NCI-H460 (cell line): Measurements from ENCODE around the gene SEC31B. TPM values are rescaled to one million over a fixed set of nuclear protein-coding genes. Genes with fewer than 3 reads are reported as not detected.

Source experiments
- DNase-seq: peaks from one replicate; pipeline ENCODE4 v3.0.0-alpha.2; 2016; ENCODE audit warnings: low read depth; ENCODE audit errors: extremely low read depth
- total RNA-seq: library from RNA; depleted of rRNA; stranded (reverse); fragments of >200 nt; shearing (Covaris generic); gene quantifications from 2 replicates; pipeline ENCODE4 v1.2.3, GENCODE V29; 2014

SEC31B gene
- total RNA-seq, 1 experiment from 2014 or later = 2.6 TPM

DNA sequence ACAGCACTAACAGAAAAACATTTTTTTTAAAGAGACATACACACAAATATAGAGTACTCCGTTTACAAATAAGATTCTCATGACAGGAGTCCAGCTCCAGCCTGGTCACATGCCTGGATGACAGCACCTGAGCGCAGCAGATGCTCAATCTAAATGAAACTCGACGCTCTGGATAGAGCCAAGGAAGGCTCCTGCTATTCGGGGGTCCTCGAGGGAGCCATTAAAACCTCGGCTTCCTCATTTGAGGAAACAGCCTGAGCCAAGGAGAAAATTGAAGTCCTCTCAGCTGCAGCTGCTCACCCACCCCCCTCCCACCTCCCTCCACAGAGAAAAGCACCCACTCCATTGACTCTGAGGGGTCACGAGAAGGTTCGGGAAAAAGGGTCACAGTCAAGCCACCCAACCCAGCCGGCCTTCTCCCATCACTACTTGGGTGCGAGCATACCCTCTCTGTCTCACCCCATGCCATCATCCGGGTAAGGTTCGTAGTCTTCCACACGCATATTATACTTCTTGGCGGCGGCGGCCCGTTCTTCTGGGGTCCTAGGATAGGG lies 9.3 kb upstream of the SEC31B start:
- no peak for DNase-seq

DNA sequence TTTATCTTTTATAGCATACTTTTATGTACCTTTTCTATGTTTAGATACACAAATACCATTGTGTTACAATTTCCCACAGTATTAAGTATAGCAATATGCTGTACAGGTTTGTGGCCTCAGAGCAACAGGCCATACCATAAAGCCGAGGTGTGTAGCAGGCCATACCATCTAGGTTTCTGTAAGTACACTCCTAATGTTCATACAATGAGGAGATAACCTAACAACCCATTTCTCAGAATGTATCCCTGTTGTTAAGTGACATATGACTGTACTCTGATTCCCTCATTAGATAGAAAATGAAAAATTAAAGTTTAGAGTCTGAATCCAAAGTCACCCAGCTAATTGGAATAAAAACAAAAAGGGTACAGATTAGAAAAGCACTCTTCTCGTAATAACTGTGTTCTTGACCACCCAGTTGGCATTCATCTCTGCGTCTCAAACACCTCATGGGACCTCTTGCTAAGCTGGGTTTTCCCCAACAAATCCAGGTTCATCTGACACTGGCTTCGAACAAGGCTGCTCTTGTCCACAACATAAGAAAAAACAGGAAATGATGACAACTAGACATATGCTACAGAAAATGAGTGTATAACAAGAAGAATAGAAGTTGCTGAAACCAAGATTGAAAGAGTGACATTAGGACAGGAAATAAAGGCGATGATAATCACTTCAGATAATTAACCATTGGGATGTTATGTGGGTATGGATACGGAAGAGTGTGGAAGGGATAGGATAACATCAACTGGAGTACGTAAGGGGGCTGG lies 8.6 kb upstream of the SEC31B start:
- no peak for DNase-seq

DNA sequence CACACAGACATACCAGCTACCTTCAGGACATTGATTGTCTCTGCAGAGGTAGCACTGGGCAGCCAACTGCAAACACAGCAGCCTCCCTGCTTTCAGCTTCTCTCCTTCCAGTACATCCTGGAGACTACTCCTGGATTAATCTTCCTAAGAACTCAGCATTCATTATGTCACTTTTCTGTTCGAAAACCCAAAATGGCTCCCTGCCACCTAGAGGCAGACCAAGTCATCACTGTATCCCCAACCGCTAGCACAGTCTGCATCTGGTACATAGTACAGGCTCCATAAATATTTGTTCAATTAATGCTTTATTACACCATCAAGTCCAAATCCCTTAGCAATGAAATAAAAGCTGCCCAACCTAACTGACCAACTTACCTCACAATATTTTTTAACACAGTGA lies 5.0 kb upstream of the SEC31B start:
- no peak for DNase-seq

DNA sequence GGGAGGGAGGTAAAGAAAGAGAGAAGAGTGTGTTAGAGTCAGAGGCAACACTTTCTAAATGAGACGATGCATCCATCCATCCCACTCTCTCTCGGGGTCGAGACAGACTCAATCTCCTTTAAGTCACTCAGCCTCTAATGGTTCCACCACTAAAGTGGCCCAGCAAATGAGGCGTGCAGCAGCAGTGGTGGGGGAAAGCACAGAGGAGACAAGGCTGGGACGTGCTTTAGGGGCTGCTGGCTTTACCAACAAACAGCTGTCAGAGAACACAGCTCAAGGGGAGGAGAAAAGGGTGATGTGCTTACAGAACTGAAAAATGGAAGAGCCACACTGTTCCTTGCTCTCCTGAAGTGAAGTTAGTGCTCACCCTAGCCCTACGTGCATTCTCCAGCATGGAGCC lies 4.5 kb upstream of the SEC31B start:
- DNase-seq = no peak

DNA sequence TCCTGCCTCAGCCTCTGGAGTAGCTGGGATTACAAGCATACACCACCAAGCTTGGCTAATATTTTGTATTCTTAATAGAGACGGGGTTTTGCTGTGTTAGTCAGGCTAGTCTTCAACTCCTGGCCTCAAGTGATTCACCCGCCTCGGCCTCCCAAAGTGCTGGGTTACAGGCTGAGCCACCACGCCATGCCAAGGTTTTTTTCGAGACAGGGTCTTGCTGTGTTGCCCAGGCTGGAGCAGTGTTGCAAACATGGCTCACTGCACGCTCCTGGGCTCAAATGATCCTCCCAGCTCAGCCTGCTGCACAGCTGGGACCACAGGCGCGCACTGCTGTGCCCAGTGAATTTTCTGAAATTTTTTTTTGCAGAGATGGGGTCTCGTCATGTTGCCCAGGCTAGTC lies 3.3 kb upstream of the SEC31B start:
- DNase-seq = no peak

DNA sequence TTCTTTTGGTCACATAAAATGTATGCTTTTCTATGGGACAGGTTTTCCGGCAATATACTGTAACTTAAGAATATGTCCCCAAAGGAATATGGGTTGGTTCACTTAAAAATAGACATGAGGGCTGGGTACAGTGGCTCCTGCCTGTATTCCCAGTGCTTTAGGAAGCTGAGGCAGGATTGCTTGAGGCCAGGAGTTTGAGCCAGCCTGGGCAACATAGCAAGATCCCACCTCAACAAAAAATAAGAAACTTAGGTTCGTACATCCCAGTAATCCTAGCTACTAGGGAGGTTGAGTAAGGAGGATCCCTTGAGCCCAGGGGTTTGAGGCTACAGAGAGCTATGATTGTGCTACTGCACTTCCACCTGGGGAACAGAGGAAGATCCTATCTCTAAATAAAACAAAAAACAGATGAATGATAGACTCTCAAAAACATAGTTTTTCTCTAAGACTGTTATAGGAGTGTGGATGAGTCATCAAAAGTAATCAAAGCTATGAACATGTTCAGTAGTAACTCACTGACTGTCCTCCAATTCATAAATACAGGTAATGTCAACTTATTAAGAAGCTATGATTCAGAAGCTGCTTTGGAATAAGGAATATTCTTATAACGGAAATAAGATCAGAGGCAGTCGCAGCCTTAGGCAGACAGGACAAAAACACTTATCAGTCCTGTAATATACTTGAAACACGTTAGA lies 2.6 kb upstream of the SEC31B start:
- DNase-seq = no peak

DNA sequence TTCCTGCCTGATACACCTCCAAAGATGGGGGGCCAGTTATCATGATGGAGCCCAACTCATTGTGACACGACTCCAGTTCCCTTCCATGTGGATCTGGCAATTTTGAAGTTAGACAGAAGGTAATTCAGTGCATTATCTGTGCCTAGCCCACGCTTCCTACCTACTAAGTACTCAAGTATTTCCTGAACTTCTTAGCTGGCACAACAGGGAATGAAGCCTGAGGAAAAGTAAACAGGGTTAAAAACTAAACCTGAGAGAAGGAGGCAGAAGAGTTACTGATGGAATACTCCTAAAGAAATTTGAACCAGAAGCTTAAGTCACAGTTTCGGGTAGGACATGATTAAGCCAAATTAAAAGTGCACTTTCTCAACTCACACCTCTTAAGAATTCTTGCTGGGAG lies 1.1 kb upstream of the SEC31B start:
- DNase-seq = no peak

DNA sequence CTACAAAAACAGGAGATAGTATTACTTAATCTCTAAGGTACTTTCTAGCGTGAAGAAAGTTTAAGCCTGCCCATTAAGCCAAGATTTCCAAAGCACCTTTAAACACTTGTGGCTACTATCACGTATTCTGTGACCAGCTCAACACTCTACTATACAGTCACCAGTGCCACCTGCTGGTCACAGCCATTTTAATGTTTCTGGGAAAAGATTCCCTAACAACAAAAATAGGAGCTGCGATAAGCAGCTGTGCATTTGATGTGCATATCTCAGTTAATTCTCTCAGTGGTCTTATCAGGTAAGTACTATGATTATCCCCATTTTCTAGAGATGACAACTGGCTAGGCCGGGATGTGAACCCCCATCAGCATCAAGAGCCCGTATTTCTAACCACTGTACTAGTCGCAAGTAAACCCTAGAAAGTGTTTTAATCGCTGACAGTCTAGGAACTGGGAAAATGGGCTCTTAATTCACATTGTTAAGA lies 860 bp downstream of the SEC31B start:
- peak; percentile 68 for DNase-seq

DNA sequence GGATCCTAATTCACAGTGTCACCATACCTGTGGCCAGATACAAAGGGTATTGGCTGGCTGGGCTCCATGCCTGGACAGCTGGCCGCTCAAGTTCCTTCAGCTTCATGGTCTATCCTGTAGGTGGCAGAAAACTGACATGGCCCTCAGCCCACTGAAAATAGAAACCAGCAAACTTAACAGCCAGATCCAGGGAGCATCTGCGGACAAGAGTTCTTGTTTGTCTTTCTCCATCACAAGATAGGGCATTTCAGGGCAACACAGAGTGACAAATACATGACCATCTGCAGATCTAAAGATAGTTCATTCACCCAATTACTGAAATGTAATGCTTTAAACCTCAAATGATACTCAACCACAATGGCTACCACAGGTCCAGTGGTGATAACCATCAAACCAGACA lies 2.8 kb downstream of the SEC31B start:
- DNase-seq = no peak

DNA sequence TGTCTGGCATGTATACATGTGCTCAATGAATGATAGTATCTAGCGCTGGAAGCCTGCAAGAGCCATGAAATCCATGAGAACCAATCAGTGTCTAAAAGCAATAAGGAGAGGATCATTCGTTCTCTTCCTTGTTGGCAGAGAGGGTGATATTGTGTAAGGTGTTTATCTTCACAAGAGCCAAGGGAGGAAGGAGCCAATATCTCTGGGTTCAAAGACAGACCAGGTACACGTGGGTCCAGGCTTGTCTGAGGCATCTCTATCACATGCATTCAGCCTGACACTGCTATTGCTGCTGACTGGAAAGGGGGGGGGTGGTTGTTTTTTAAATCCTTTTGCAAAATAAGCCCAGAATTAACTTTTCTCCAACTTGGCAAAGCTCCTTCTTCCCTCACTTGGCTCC lies 4.0 kb downstream of the SEC31B start:
- DNase-seq = no peak

DNA sequence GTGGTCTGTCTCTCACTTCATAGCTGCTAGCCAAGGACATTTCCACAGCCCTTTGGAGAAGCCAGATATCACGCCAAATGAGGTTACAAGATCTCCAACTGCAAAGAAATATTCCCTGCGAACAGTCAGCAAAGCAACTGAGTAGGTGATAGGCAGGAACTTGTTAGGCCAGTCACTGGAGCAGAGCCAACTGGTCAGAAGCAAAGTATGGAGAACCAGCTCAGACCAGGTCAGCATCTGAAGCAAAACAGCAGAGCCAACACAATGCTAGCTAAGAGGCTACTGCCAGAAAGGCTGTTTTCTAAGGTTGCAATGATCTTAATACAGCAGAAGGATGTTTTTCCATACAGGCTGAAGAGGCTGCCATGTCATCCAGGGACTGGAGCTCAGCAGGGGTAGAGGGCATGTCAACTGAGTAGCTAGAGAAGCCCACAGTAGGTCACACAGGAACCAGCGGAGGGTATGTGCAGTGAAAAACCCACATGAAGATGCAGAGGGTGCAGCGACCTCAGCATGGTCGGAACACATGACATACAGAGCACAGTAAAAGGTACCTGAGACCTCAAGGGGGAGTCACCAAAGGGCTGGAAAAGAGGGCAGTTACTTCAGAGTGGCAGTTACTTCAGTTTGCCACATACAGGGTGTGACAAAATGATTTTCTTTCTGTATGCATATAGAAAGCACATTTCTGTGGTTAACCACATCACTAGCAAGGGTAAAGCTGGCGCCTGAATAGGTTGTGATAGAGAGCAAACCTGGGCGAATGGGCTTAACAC lies 8.9 kb downstream of the SEC31B start:
- DNase-seq = no peak

DNA sequence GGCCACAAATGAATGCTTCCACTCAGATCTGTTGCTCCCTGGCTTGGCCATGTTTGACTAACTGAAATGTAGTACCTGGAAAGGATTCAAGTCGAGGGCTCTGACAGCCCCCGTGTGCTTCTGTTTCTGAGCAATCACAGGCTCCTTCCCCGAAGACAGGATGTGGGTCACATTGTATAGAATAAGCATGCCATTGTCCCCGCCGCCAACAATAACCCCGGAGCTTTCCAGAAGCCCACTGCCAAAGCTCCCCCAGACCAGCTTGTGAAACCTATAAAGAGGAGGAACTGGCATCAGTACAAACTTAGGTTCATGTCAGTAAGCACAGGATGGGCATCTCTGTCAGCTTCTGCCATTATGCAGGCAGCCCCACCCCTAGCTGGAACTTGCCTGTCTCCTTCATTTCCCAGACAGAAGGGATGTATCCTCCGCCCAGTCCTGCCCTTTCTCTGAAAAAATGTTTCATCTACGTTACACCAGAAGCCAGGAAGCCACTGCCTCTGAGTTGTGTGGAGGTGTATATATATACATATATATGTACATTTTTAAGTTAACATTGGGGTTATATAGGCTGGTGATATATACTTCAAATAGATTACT lies 10.3 kb downstream of the SEC31B start:
- no peak for DNase-seq

DNA sequence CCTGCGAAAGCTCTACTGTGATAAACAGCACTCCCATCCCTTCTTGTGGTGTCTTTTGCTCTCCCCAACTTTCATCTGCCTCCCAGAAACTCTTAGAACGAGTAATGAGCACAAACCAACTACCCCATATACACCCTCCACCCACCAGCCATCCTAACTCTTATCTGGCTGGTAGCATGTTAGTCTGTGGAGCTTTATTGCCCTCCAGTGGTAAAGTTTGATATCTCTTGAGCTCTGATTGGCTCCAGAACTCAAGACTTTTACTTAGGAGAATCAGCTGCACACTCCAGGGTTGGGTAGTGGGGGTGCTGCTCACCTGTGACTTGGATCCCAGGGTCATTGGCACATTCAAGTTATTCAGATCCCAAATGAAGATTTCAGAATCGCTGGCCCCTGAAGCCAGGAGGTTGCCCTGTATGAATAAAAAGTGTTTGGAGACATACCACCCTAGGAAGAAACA lies 10.9 kb downstream of the SEC31B start:
- DNase-seq = peak; percentile 62

DNA sequence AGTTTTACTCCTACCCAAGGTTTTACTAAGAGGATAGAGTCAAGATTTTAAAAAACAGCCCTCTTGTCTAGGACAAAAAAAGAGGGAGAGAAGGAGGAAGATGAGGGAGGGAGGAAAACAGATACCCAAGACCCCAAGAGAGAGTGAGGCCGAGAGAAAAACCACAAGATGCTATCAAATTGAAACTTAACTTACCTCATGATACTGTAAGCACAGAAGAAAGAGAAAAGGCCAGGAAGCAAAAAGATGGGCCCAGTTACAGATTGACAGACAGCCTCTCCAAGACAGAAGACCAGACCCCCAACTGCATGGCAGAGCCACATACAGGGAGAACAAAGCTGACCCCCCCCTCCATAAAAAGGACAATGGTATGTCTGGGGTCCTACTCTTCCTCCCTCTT lies 11.4 kb downstream of the SEC31B start:
- no peak for DNase-seq

DNA sequence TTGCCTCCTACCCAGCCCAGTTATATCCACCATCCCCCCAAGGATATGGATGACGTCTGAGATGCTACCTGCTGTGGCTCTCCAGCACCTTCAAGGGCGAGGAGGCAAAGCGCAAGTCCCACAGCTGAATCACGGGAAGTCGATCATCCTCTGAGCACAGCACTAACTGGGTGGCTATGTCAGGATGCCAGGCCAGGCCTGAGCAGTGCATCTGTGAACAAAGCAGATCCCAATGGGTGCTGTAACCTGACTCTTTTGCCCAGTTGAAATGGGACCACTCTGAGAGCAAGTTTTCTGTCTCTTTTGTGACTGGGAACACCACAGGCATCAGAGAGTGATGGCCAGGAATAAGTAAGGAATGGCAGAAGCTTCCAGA lies 12.3 kb downstream of the SEC31B start:
- DNase-seq = no peak

DNA sequence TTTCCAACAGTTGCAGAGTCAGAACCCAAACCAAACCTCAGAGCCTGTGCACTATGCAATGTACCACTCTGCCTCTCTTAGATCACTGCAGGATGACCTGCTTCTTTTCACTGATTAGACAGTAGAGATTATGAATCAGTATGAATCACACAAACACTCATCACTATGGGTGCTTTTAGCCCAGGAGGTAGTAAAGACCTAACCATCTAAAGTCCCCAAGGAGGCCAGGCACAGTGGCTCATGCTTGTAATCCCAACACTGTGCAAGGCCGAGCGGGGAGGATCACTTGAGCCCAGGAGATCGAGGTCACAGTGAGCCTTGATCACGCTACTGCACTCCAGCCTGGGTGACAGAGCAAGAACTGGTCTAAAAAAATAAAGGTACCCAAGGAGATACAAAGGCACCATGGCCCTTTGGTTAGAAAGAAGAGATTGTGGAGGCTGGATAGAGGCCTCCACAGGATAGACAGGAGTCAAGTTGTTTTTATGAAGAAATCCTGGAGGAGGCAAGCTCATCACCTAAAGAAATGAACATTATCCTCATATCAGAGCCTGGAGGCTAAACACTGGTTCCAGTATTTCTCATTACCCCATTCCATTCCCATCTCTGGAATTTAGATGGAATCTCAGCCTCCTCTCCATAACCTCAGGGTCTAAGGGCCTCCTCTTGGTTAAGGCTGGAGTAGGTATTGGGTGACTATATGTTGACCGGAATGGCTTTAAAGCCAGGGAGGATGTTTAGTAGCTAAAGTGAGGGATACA lies 12.9 kb downstream of the SEC31B start:
- no peak for DNase-seq

DNA sequence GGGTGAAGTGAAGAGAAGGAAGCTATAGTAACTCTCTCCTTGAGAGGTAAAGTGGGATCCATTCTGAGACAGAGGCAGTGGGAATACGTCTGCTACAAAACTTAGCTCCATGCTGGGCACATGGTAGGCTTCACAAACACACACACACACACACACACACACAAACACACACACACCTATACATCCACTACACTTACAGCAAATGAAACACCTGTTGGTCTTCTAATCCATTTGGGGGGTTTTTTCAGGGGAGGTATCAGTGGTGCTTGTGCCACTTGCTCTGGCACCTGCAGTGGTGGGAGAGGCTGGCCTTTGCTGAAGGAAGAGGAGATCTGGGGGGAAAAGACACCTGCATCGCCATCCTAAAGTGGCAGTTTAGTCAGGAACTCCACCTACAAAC lies 14.5 kb downstream of the SEC31B start:
- DNase-seq = no peak

DNA sequence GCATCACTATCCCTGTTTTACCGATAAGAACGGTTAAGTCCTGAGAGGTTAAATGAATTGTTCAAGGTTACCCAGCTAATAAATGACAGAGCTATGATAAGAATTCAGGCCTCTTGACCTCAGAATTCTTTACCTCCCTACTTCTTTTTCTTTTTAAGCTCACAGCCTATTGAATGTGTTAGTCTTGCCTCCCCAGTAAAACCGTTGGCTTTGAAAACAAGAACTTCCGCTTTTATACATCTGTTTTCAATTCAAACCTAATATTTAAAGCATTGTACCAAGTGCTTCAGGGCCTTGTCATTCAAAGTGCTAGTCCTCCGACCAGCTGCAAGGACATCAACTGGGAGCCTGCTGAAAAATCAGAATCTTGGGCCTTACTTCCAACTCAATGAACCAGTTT lies 15.6 kb downstream of the SEC31B start:
- DNase-seq = no peak

DNA sequence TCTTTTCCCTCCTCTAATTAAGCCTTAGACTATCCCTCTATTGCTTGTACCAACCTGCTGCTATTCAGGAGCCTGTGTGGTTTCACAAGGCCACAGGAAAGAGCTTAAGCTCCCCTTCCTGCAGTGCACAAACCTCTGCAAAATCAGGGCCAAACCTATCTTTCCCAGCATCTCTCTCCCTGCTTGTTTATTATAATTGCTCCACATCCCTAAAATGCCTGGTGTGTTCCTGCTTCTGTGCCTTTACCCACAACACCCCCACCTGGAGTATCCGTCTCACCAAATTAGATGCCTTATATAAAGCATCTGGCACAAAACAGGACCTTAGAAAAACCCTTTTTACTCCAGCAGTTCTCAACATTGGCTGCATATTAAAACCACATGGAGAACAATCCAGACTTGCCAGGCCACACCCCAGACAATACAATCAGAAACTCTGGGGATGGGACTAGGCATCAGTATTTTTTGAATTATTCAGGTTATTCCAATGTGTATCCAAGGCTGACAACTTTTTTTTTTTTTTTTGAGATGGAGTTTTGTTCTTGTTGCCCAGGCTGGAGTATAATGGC lies 16.7 kb downstream of the SEC31B start:
- no peak for DNase-seq

DNA sequence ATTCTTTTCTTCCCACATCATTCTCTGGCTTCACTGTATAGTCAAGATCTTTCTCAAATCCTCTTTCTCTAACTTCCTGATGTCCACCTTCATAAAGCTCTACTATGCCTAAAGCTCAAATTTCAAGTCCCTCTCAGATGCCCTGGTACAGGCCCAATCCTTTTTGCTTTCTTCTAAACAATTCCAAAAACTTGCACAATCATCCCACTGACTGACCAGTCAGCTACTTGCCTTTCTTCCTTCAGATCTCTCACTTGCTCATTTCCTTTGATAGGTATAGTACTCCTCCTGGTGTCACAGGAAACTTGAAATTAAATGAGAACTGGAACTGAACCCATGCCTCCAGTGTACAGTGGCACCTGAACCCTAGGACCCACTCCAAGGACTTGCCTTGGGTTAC lies 18.2 kb downstream of the SEC31B start:
- DNase-seq = no peak
